Adrenal gland (tissue), 12 donors: ENCODE data around the gene SUN5. TPM values are rescaled to one million over a fixed set of nuclear protein-coding genes. Genes with fewer than 3 reads are reported as not detected.

Experiments used
- DNase-seq, 7 donors: peaks; one replicate each; pipeline ENCODE4 v3.0.0-alpha.2; 2019 to 2020
- H3K27ac ChIP-seq, 5 donors: fragments of 200-600 bp; sonication (generic) in 4 of 5; 1 replicate in 3 of 5; 2 replicates in 2 of 5; pipeline versions ENCODE4 v1.5.1 to v1.8.0; 2016 to 2020; ENCODE audit warnings: mild to moderate bottlenecking in 1 of 5
- H3K27me3 ChIP-seq: fragments of 200-600 bp; 2 replicates; pipeline ENCODE4 v1.8.0; 2021
- H3K36me3 ChIP-seq, 2 donors: fragments of 200-600 bp; replicated peaks in 1 of 2; 1 replicate in 1 of 2; 2 replicates in 1 of 2; pipeline versions ENCODE4 v1.5.1 to v1.8.0; 2018 to 2022
- H3K4me1 ChIP-seq, 2 donors: fragments of 200-600 bp; replicated peaks in 1 of 2; 1 replicate in 1 of 2; 2 replicates in 1 of 2; pipeline versions ENCODE4 v1.5.1 to v1.8.0; 2018 to 2021
- H3K4me3 ChIP-seq, 4 donors: fragments of 200-600 bp; sonication (generic) in 3 of 4; one replicate each; pipeline ENCODE4 v1.5.1; 2016 to 2018
- H3K9me3 ChIP-seq, 3 donors: fragments of 200-600 bp; sonication (generic) in 1 of 3; replicated peaks in 1 of 3; 1 replicate in 2 of 3; 2 replicates in 1 of 3; pipeline versions ENCODE4 v1.5.1 to v1.8.0; 2016 to 2021
- CTCF ChIP-seq, 6 experiments: fragments of 450-650 bp in 4 of 6; fragments of 200-600 bp in 2 of 6; sonication (generic) in 1 of 6; IDR thresholded peaks; 1 replicate in 5 of 6; 2 replicates in 1 of 6; pipeline versions ENCODE4 v1.5.1 to v1.8.0; 2016 to 2021; ENCODE audit warnings: antibody characterized with exemption in 6 of 6, mild to moderate bottlenecking in 2 of 6, moderate library complexity in 1 of 6
- POLR2A ChIP-seq, 2 donors: fragments of 450-650 bp; IDR thresholded peaks; one replicate each; pipeline ENCODE4 v1.6.1; 2017; ENCODE audit warnings: antibody characterized with exemption in 2 of 2, mild to moderate bottlenecking in 2 of 2, moderate library complexity in 1 of 2
- WGBS, 4 donors: extraction: QIAGEN DNeasy Blood & Tissue Kit in 2 of 4; methylation state at CpG; one replicate each; pipeline versions ENCODE4 v1.1.5 to v1.1.7; 2013 to 2017; 5-methylcytosine and 5-hydroxymethylcytosine counted together
- intact Hi-C, 2 donors: fragments of 100-400 bp; cut with DNase I; formaldehyde crosslinking; loops; one replicate each; pipeline versions ENCODE4 v1.14.1 to v1.15.0; 2022 to 2023
- polyA plus RNA-seq, 3 donors: library from polyadenylated mRNA; stranded (reverse); fragments of 200-250 nt in 2 of 3; fragments of 350-450 nt in 1 of 3; fragmentation: Illumina TruSeq in 1 of 3; extraction: RNeasy Lipid Tissue Mini Kit (QIAGEN cat#74804) in 1 of 3; gene quantifications; one replicate each; pipeline ENCODE4 v1.2.3, GENCODE V29; 2013 to 2014
- total RNA-seq, 9 donors: library from RNA; depleted of rRNA in 4 of 9; stranded (reverse); fragments of >200 nt in 4 of 9; fragments of 120-200 nt in 1 of 9; fragmentation: NEBNext Ultra II Directional in 1 of 9; extraction: Animal tissue kit (Norgen Biotek cat#: 25700) in 1 of 9; gene quantifications; one replicate each; pipeline versions ENCODE4 v1.1.0 to v1.2.4, GENCODE V29; 2013 to 2023
- donor health status: healthy with polysubstance abuse.
- donor health status: Bipolar disorder and iron deficiency.
- donor health status: DM: yes; HTN: yes; CAD: no.
- donor health status: DM: no; HTN: no; CAD: no.
- donor health status: DM: no; HTN: no; CAD: no.
- donor health status: DM: yes; HTN: yes; CAD: no.

The SUN5 gene
- total and polyA plus RNA-seq, 12 donors: not detected

- TF ChIP-seq POLR2A (IDR thresholded peaks at IDR 0.05): no peak
- TF ChIP-seq CTCF (IDR thresholded peaks at IDR 0.05): no peak
- Histone ChIP-seq H3K27me3 (no peaks in the 10 kb centered on the region), H3K4me3 (no peak overlapping the region), H3K27ac (no peak overlapping the region), H3K9me3 (no peaks in the 10 kb centered on the region), H3K36me3 (no peaks in the 10 kb centered on the region), H3K4me1 (no peaks in the 10 kb centered on the region)
- intact Hi-C loops: no loop called here
- 62 to 81% (median 72%) methylated on average over 5 of the region's 5 CpGs for WGBS, 4 donors
- no peak for DNase-seq
Observed at GRCh38 chr20:33026072-33026778, 22.0 kb upstream of the SUN5 start.

DNA sequence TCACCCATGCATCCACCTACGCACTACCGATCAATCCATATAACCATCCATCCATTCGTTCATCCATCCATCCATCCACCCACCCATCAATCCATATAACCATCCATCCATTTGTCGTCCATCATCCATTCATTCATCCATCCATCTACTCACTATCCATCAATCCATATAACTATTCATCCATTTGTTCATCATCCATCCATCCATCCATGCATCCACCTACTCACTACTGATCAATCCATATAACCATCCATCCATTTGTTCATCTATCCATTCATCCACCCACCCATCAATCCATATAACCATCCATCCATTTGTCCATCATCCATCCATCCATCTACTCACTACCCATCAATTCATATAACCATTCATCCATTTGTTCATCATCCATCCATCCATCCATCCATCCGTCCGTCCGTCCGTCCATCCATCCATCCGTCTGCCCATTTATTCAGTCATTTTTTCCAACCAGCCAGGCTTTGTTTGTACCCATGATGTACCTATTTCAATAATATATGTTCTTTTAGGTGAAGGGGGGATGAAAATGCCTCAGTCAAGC is 21.2 kb upstream of the SUN5 start:
- no peak for TF ChIP-seq CTCF (IDR thresholded peaks at IDR 0.05)
- no peak for TF ChIP-seq POLR2A (IDR thresholded peaks at IDR 0.05)
- no peak for DNase-seq
- intact Hi-C loops: no loop called here

GRCh38 chr20:33024609-33025317 is 20.5 kb upstream of the SUN5 start:
- Histone ChIP-seq H3K27ac (no peak overlapping the region), H3K4me1 (no peaks in the 10 kb centered on the region), H3K36me3 (no peaks in the 10 kb centered on the region), H3K27me3 (no peaks in the 10 kb centered on the region), H3K9me3 (no peaks in the 10 kb centered on the region), H3K4me3 (no peak overlapping the region)
- TF ChIP-seq CTCF (IDR thresholded peaks at IDR 0.05): no peak
- no peak for TF ChIP-seq POLR2A (IDR thresholded peaks at IDR 0.05)
- WGBS, 4 donors: 60 to 66% (median 62%) methylated on average over 5 of the region's 5 CpGs
- intact Hi-C loops: no loop called here
- DNase-seq: no peak

More for the DNA sequence above, 21.2 kb upstream of the SUN5 start:
- Histone ChIP-seq H3K27me3 (no peaks in the 10 kb centered on the region), H3K36me3 (no peaks in the 10 kb centered on the region), H3K4me3 (no peak overlapping the region), H3K9me3 (no peaks in the 10 kb centered on the region), H3K4me1 (no peaks in the 10 kb centered on the region), H3K27ac (no peak overlapping the region)
- WGBS, 4 donors: 44 to 84% (median 70%) methylated on average over 9 of the region's 9 CpGs

DNA sequence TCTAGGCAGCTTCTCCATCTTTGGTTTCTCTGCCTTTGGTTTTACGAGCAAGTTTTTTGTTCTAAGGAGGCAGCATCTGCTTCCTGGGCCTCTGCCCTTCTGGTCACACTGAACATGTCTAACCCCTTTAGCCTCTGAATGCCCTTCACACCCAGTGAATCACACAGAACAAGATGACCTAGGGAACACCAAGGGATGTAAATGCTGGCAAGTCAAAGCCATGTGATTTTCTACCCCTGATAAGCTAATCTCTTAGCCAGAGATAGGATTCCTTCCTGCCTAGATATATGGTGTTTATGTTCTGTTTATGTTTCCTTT is 20.0 kb upstream of the SUN5 start:
- intact Hi-C loops: no loop called here
- no peaks in the 10 kb centered on the region for H3K36me3 ChIP-seq
- no peak overlapping the region for H3K27ac ChIP-seq
- no peaks in the 10 kb centered on the region for H3K27me3 ChIP-seq
- WGBS, 4 donors: 63 to 73% (median 65%) methylated on average over 1 of the region's 1 CpG
- no peaks in the 10 kb centered on the region for H3K4me1 ChIP-seq
- H3K9me3 ChIP-seq: no peaks in the 10 kb centered on the region
- no peak overlapping the region for H3K4me3 ChIP-seq
- DNase-seq: no peak
- TF ChIP-seq CTCF (IDR thresholded peaks at IDR 0.05) (no peak), POLR2A (IDR thresholded peaks at IDR 0.05) (no peak)
